NOMO-1 (cell line): ENCODE results near the gene IREB2.

Experiments used
- DNase-seq, 2 experiments: peaks; one replicate each; lab custom pipeline; 2025; ENCODE audit not compliant: unreplicated experiment in 2 of 2; lab: John Stamatoyannopoulos, UW

Gene IREB2

GRCh38 chr15:78406016-78406585 lies 31.9 kb upstream of the IREB2 start:
- DNase-seq: no peak

GRCh38 chr15:78407608-78408354 lies 30.2 kb upstream of the IREB2 start:
- no peak for DNase-seq

- no peak for DNase-seq
Observed at GRCh38 chr15:78408355-78408640, 29.7 kb upstream of the IREB2 start.

- DNase-seq: no peak
Observed at GRCh38 chr15:78408961-78409360, 29.1 kb upstream of the IREB2 start.

GRCh38 chr15:78411061-78411460 lies 27.0 kb upstream of the IREB2 start:
- DNase-seq: no peak

GRCh38 chr15:78414621-78415250 lies 23.3 kb upstream of the IREB2 start:
- DNase-seq: no peak

- peak in 1 of 2 experiments; percentile 47 for DNase-seq
Observed at GRCh38 chr15:78415284-78415683, 22.7 kb upstream of the IREB2 start.

- no peak for DNase-seq
Observed at GRCh38 chr15:78417754-78418630, 20.0 kb upstream of the IREB2 start.

GRCh38 chr15:78418686-78419085 lies 19.3 kb upstream of the IREB2 start:
- no peak for DNase-seq

- DNase-seq: no peak
Observed at GRCh38 chr15:78419367-78419766, 18.6 kb upstream of the IREB2 start.

- DNase-seq: peak; percentile 72 to 75
Observed at GRCh38 chr15:78420220-78420619, 17.8 kb upstream of the IREB2 start.

- DNase-seq: no peak
Observed at GRCh38 chr15:78420766-78421165, 17.2 kb upstream of the IREB2 start.

- no peak for DNase-seq
Observed at GRCh38 chr15:78421238-78421965, 16.6 kb upstream of the IREB2 start.

GRCh38 chr15:78422571-78423340 lies 15.3 kb upstream of the IREB2 start:
- DNase-seq: peak; percentile 64 to 80

GRCh38 chr15:78424673-78425072 lies 13.3 kb upstream of the IREB2 start:
- no peak for DNase-seq

GRCh38 chr15:78425643-78426042 lies 12.4 kb upstream of the IREB2 start:
- DNase-seq: peak; percentile 48 to 91

GRCh38 chr15:78426300-78426699 lies 11.7 kb upstream of the IREB2 start:
- DNase-seq: no peak

- no peak for DNase-seq
Observed at GRCh38 chr15:78427953-78428352, 10.1 kb upstream of the IREB2 start.

GRCh38 chr15:78429477-78429876 lies 8.5 kb upstream of the IREB2 start:
- DNase-seq: no peak

GRCh38 chr15:78431955-78432354 lies 6.1 kb upstream of the IREB2 start:
- DNase-seq: no peak
